Astrocyte of the hippocampus (primary cell): ENCODE data around the gene LRRC9.
"Not testable (repeated sequence)": the region's sequence is repeated elsewhere in the genome, so short reads cannot be mapped to it uniquely, and the experiment has no call there.

Experiments
- DNase-seq: peaks from one replicate; pipeline ENCODE4 v3.0.0; 2011; ENCODE audit warnings: low read depth, low spot score

The LRRC9 gene

GRCh38 chr14:60061371-60061770 lies 141.4 kb downstream of the LRRC9 start:
- peak; percentile 8 for DNase-seq

- DNase-seq: peak; percentile 23
These were observed 144.6 kb downstream of the LRRC9 start for GRCh38 chr14:60064491-60065072.

GRCh38 chr14:60067882-60068281 lies 147.9 kb downstream of the LRRC9 start:
- no peak for DNase-seq

GRCh38 chr14:60079723-60080122 lies 159.8 kb downstream of the LRRC9 start:
- DNase-seq: no peak

GRCh38 chr14:60085085-60085484 lies 165.1 kb downstream of the LRRC9 start:
- no peak for DNase-seq

GRCh38 chr14:60085693-60086092 lies 165.7 kb downstream of the LRRC9 start:
- no peak for DNase-seq

GRCh38 chr14:60087668-60088067 lies 167.7 kb downstream of the LRRC9 start:
- no peak for DNase-seq

GRCh38 chr14:60089221-60089620 lies 169.3 kb downstream of the LRRC9 start:
- no peak for DNase-seq

GRCh38 chr14:60090864-60091519 lies 171.0 kb downstream of the LRRC9 start:
- peak; percentile 82 for DNase-seq

GRCh38 chr14:60091550-60092525 lies 171.9 kb downstream of the LRRC9 start, which contains the start of gene PCNX4:
Gene PCNX4 (plus strand): TSS chr14:60091923. CDS start chr14:60107639, 15,716 bp downstream.
- DNase-seq: peak; percentile 99

GRCh38 chr14:60092526-60092920 lies 172.6 kb downstream of the LRRC9 start:
- DNase-seq: peak; percentile 58

GRCh38 chr14:60093080-60093479 lies 173.1 kb downstream of the LRRC9 start:
- peak; percentile 9 for DNase-seq

GRCh38 chr14:60093606-60094005 lies 173.7 kb downstream of the LRRC9 start:
- DNase-seq: peak; percentile 7

- DNase-seq: peak; percentile 58
These were observed 174.5 kb downstream of the LRRC9 start for GRCh38 chr14:60094306-60094897.

- DNase-seq: no peak
These were observed 175.3 kb downstream of the LRRC9 start for GRCh38 chr14:60095231-60095630.

- DNase-seq: peak; percentile 7
These were observed 176.0 kb downstream of the LRRC9 start for GRCh38 chr14:60095781-60096450.

- no peak for DNase-seq
These were observed 178.0 kb downstream of the LRRC9 start for GRCh38 chr14:60097974-60098373.

- not testable (repeated sequence) for DNase-seq
These were observed 179.9 kb downstream of the LRRC9 start for GRCh38 chr14:60099855-60100254.

GRCh38 chr14:60101786-60102185 lies 181.8 kb downstream of the LRRC9 start:
- DNase-seq: no peak

- DNase-seq: peak; percentile 61
These were observed 182.4 kb downstream of the LRRC9 start for GRCh38 chr14:60102389-60102788.

GRCh38 chr14:60106339-60106738 lies 186.4 kb downstream of the LRRC9 start:
- DNase-seq: peak; percentile 66
